HEK293T (cell line): ENCODE measurements around the gene FZD2.

Experiments used
- ARNT ChIP-seq: fragments of 450-650 bp; IDR thresholded peaks from 2 replicates; pipeline ENCODE4 v1.6.1; 2017; ENCODE audit warnings: mild to moderate bottlenecking
- BHLHE40 ChIP-seq: fragments of 450-650 bp; IDR thresholded peaks from 2 replicates; pipeline ENCODE4 v1.6.1; 2016; ENCODE audit warnings: mild to moderate bottlenecking, moderate library complexity, borderline replicate concordance
- CTBP1 ChIP-seq: fragments of 450-650 bp; IDR thresholded peaks from 2 replicates; pipeline ENCODE4 v1.6.1; 2016; ENCODE audit warnings: borderline replicate concordance
- ELF4 ChIP-seq: fragments of 450-650 bp; IDR thresholded peaks from 2 replicates; pipeline ENCODE4 v1.6.1; 2017; ENCODE audit warnings: antibody characterized with exemption
- FOXA1 ChIP-seq: fragments of 450-650 bp; IDR thresholded peaks from 2 replicates; pipeline ENCODE4 v1.6.1; 2016; ENCODE audit warnings: mild to moderate bottlenecking
- FOXK2 ChIP-seq: fragments of 450-650 bp; IDR thresholded peaks from 2 replicates; pipeline ENCODE4 v1.6.1; 2016; ENCODE audit warnings: mild to moderate bottlenecking
- FOXM1 ChIP-seq: fragments of 450-650 bp; IDR thresholded peaks from 2 replicates; pipeline ENCODE4 v1.6.1; 2017; ENCODE audit warnings: mild to moderate bottlenecking, borderline replicate concordance
- HDGF ChIP-seq: fragments of 450-650 bp; IDR thresholded peaks from 2 replicates; pipeline ENCODE4 v1.6.1; 2017; ENCODE audit warnings: antibody characterized with exemption, borderline replicate concordance
- L3MBTL2 ChIP-seq: fragments of 450-650 bp; conservative IDR thresholded peaks from 2 replicates; pipeline ENCODE4 v1.6.1; 2016; ENCODE audit warnings: mild to moderate bottlenecking
- NFRKB ChIP-seq: fragments of 450-650 bp; IDR thresholded peaks from 2 replicates; pipeline ENCODE4 v1.6.1; 2016; ENCODE audit warnings: mild to moderate bottlenecking, moderate library complexity
- SP1 ChIP-seq: fragments of 450-650 bp; IDR thresholded peaks from 2 replicates; pipeline ENCODE4 v1.6.1; 2017
- SUZ12 ChIP-seq: fragments of 450-650 bp; IDR thresholded peaks from 2 replicates; pipeline ENCODE4 v1.6.1; 2016; ENCODE audit warnings: mild to moderate bottlenecking
- TARDBP ChIP-seq: fragments of 450-650 bp; IDR thresholded peaks from 2 replicates; pipeline ENCODE4 v1.6.1; 2016
- ZNF384 ChIP-seq: fragments of 450-650 bp; IDR thresholded peaks from 2 replicates; pipeline ENCODE4 v1.6.1; 2016

DNA sequence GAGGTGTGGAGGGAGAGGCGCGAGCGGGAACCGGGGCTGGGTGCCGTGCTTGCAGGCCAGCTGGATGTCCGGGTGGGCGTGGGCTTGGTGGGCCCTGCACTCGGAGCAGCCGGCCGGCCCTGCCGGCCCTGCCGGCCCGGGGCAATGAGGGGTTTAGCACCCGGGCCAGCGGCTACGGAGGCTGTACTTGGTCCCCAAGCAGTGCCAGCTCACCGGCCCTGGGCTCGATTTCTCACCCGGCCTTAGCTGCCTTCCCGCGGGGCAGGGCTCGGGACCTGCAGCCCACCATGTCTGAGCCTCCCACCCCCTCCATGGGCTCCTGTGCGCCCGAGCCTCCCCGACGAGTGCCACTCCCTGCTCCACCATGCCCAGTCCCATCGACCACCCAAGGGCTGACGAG, 29.3 kb upstream of the FZD2 start:
- TF ChIP-seq BHLHE40 (no peak), FOXM1 (no peak), FOXK2 (no peak), CTBP1 (no peak), ELF4 (no peak), L3MBTL2 (no peak), NFRKB (no peak), HDGF (no peak), SP1 (no peak), TARDBP (no peak), SUZ12 (no peak), ARNT (no peak), ZNF384 (no peak), FOXA1 (no peak)
